ENCODE data around the gene PDE11A.

GRCh38 chr2:177689623-177690022, 383.0 kb downstream of the PDE11A start:
- TF ChIP-seq CTCF (IDR thresholded peaks at IDR 0.05): no peak
- no peak for TF ChIP-seq POLR2AphosphoS5 (IDR thresholded peaks at IDR 0.05)
